Activated CD4-positive, alpha-beta T cell treated with anti-CD3 and anti-CD28 coated beads, Interleukin-2, amount 10 ng/mL, durations not matched to agents 7 days and 5 days (primary cell): Measurements from ENCODE around the gene IQSEC1. TPM values are rescaled to one million over a fixed set of nuclear protein-coding genes. Genes with fewer than 3 reads are reported as not detected.
A peak's percentile ranks its signal among the peaks of the same experiment; 100 is the strongest.
"Not testable (repeated sequence)": the region's sequence is repeated elsewhere in the genome, so short reads cannot be mapped to it uniquely, and the experiment has no call there.

Source experiments
- CTCF ChIA-PET: fragments of 350-600 bp; sonication (Branson Sonifier 250); formaldehyde crosslinking; loops from one replicate; lab custom pipeline; 2021; ENCODE audit warnings: antibody characterized with exemption; lab: Charles Lee
- POLR2A ChIA-PET: fragments of 350-600 bp; sonication (Branson Sonifier 250); formaldehyde crosslinking; loops from one replicate; lab custom pipeline; 2021; ENCODE audit warnings: antibody characterized with exemption; lab: Charles Lee
- DNase-seq: peaks from one replicate; pipeline ENCODE4 v3.0.0-alpha.2; 2020
- H3K27ac Mint-ChIP-seq: one replicate; pipeline ENCODE4 v1.8.0; 2021; ENCODE audit warnings: mild to moderate bottlenecking, moderate library complexity, mixed read lengths
- H3K27me3 Mint-ChIP-seq: one replicate; pipeline ENCODE4 v1.8.0; 2021; ENCODE audit warnings: mixed read lengths
- H3K36me3 Mint-ChIP-seq: one replicate; pipeline ENCODE4 v1.8.0; 2021; ENCODE audit warnings: low read depth, mixed read lengths
- H3K4me1 Mint-ChIP-seq: one replicate; pipeline ENCODE4 v1.8.0; 2021; ENCODE audit warnings: mixed read lengths
- H3K4me3 Mint-ChIP-seq: one replicate; pipeline ENCODE4 v1.8.0; 2021; ENCODE audit warnings: mild to moderate bottlenecking, moderate library complexity, mixed read lengths
- H3K9me3 Mint-ChIP-seq: one replicate; pipeline ENCODE4 v1.8.0; 2021; ENCODE audit warnings: mixed read lengths
- total RNA-seq, 2 experiments: library from RNA; stranded (reverse); gene quantifications; one replicate each; pipeline ENCODE4 v1.2.3, GENCODE V29; 2021

Gene IQSEC1
- total RNA-seq, 2 experiments from 2014 or later: 58.2 to 70.4 TPM

GRCh38 chr3:12882336-12883310 lies 190.6 kb downstream of the IQSEC1 start:
- POLR2A ChIA-PET: interaction anchor here (0.6 kb wide), 1 partner anchor 91 kb away, joined by 3 read pairs; no protein-coding TSS in a partner anchor

GRCh38 chr3:12881858-12882257 lies 191.4 kb downstream of the IQSEC1 start:
- POLR2A ChIA-PET, DNase-seq, CTCF ChIA-PET, H3K9me3 Mint-ChIP-seq, H3K27me3 Mint-ChIP-seq, H3K4me3 Mint-ChIP-seq, H3K36me3 Mint-ChIP-seq: not testable (repeated sequence)
- peaks cover 18% of the 10 kb centered on the region for H3K4me1 Mint-ChIP-seq
- H3K27ac Mint-ChIP-seq: peak overlapping the region; percentile 62

More at GRCh38 chr3:12882336-12883310, 190.6 kb downstream of the IQSEC1 start:
- H3K27me3 Mint-ChIP-seq: peaks cover 7% of the 10 kb centered on the region
- DNase-seq: no peak
- CTCF ChIA-PET: interaction anchor here (1.3 to 1.8 kb wide), 3 partner anchors 9 to 17 kb away, joined by 3 to 6 read pairs (median 5); no protein-coding TSS in a partner anchor
- H3K27ac Mint-ChIP-seq: no peak overlapping the region
- no peak overlapping the region for H3K4me3 Mint-ChIP-seq
- peaks cover 22% of the 10 kb centered on the region for H3K4me1 Mint-ChIP-seq
- no peaks in the 10 kb centered on the region for H3K9me3 Mint-ChIP-seq
- H3K36me3 Mint-ChIP-seq: no peaks in the 10 kb centered on the region

GRCh38 chr3:12879191-12879815 lies 193.9 kb downstream of the IQSEC1 start:
- H3K27ac Mint-ChIP-seq: no peak overlapping the region
- ChIA-PET CTCF (interaction anchor here (1.0 kb wide), 2 partner anchors 12 to 13 kb away, joined by 4 read pairs; no protein-coding TSS in a partner anchor), POLR2A (no interaction called here)
- H3K4me1 Mint-ChIP-seq: no peaks in the 10 kb centered on the region
- peaks cover 2% of the 10 kb centered on the region for H3K27me3 Mint-ChIP-seq
- no peaks in the 10 kb centered on the region for H3K36me3 Mint-ChIP-seq
- H3K4me3 Mint-ChIP-seq: no peak overlapping the region
- no peak for DNase-seq
- no peaks in the 10 kb centered on the region for H3K9me3 Mint-ChIP-seq

- CTCF ChIA-PET: interaction anchor here (1.0 to 1.3 kb wide), 2 partner anchors 11 to 16 kb away, joined by 3 to 4 read pairs; no protein-coding TSS in a partner anchor
- H3K27ac Mint-ChIP-seq, H3K4me1 Mint-ChIP-seq, H3K36me3 Mint-ChIP-seq, DNase-seq, POLR2A ChIA-PET, H3K27me3 Mint-ChIP-seq, H3K9me3 Mint-ChIP-seq, H3K4me3 Mint-ChIP-seq: not testable (repeated sequence)
Measured at GRCh38 chr3:12878758-12879157, 194.5 kb downstream of the IQSEC1 start.

GRCh38 chr3:12878141-12878574 lies 195.1 kb downstream of the IQSEC1 start:
- no peaks in the 10 kb centered on the region for H3K4me1 Mint-ChIP-seq
- CTCF ChIA-PET: interaction anchor here (1.0 to 1.3 kb wide), 5 partner anchors 16 to 231 kb away, joined by 3 read pairs; no protein-coding TSS in a partner anchor
- H3K4me3 Mint-ChIP-seq: no peak overlapping the region
- POLR2A ChIA-PET: no interaction called here
- no peak for DNase-seq
- no peaks in the 10 kb centered on the region for H3K9me3 Mint-ChIP-seq
- H3K27me3 Mint-ChIP-seq: peaks cover 2% of the 10 kb centered on the region
- H3K27ac Mint-ChIP-seq: no peak overlapping the region
- H3K36me3 Mint-ChIP-seq: no peaks in the 10 kb centered on the region

GRCh38 chr3:12877040-12877439 lies 196.2 kb downstream of the IQSEC1 start:
- CTCF ChIA-PET: interaction anchor here (0.9 to 1.2 kb wide), 4 partner anchors 11 to 230 kb away, joined by 3 read pairs; no protein-coding TSS in a partner anchor
- POLR2A ChIA-PET: no interaction called here
- Mint-ChIP-seq H3K4me1 (no peaks in the 10 kb centered on the region), H3K36me3 (no peaks in the 10 kb centered on the region), H3K27me3 (peaks cover 2% of the 10 kb centered on the region), H3K9me3 (no peaks in the 10 kb centered on the region), H3K4me3 (no peak overlapping the region), H3K27ac (no peak overlapping the region)
- no peak for DNase-seq

- Mint-ChIP-seq H3K4me1 (no peaks in the 10 kb centered on the region), H3K27me3 (peaks cover 2% of the 10 kb centered on the region), H3K36me3 (no peaks in the 10 kb centered on the region), H3K27ac (no peak overlapping the region), H3K9me3 (no peaks in the 10 kb centered on the region), H3K4me3 (no peak overlapping the region)
- DNase-seq: no peak
- CTCF ChIA-PET: interaction anchor here (0.9 kb wide), 1 partner anchor 12 kb away, joined by 3 read pairs; no protein-coding TSS in a partner anchor
- POLR2A ChIA-PET: no interaction called here
Measured at GRCh38 chr3:12875857-12876836, 197.1 kb downstream of the IQSEC1 start.

- POLR2A ChIA-PET: no interaction called here
Measured at GRCh38 chr3:12871404-12871983, 201.7 kb downstream of the IQSEC1 start.

GRCh38 chr3:12870942-12871341 lies 202.3 kb downstream of the IQSEC1 start:
- no peak overlapping the region for H3K27ac Mint-ChIP-seq
- H3K4me3 Mint-ChIP-seq: no peak overlapping the region
- H3K4me1 Mint-ChIP-seq: peaks cover 14% of the 10 kb centered on the region
- ChIA-PET CTCF (interaction anchor here (0.5 to 0.8 kb wide), 3 partner anchors 27 to 1520 kb away, joined by 3 to 4 read pairs (median 3); no protein-coding TSS in a partner anchor), POLR2A (no interaction called here)
- no peaks in the 10 kb centered on the region for H3K9me3 Mint-ChIP-seq
- DNase-seq: no peak
- H3K36me3 Mint-ChIP-seq: no peaks in the 10 kb centered on the region
- peaks cover 25% of the 10 kb centered on the region for H3K27me3 Mint-ChIP-seq

More at GRCh38 chr3:12871404-12871983, 201.7 kb downstream of the IQSEC1 start:
- H3K27me3 Mint-ChIP-seq: peaks cover 25% of the 10 kb centered on the region
- H3K4me3 Mint-ChIP-seq: no peak overlapping the region
- no peaks in the 10 kb centered on the region for H3K9me3 Mint-ChIP-seq
- CTCF ChIA-PET: interaction anchor here (0.6 kb wide), 1 partner anchor 1521 kb away, joined by 3 read pairs; no protein-coding TSS in a partner anchor
- no peak overlapping the region for H3K27ac Mint-ChIP-seq
- H3K4me1 Mint-ChIP-seq: peaks cover 14% of the 10 kb centered on the region
- no peak for DNase-seq
- no peaks in the 10 kb centered on the region for H3K36me3 Mint-ChIP-seq

GRCh38 chr3:12869035-12869621 lies 204.1 kb downstream of the IQSEC1 start:
- Mint-ChIP-seq H3K27ac (no peak overlapping the region), H3K4me1 (peaks cover 14% of the 10 kb centered on the region), H3K4me3 (peak overlapping the region; percentile 15), H3K36me3 (no peaks in the 10 kb centered on the region), H3K27me3 (peaks cover 23% of the 10 kb centered on the region), H3K9me3 (peaks cover 5% of the 10 kb centered on the region)
- peak; percentile 20 for DNase-seq
- ChIA-PET CTCF (interaction anchor here (0.7 to 1.2 kb wide), 2 partner anchors 17 to 27 kb away, joined by 3 to 4 read pairs; partner anchors contain the start of gene RPL32), POLR2A (no interaction called here)
